GM18511 (cell line): ENCODE results near the gene DLGAP3.

Experiments used
- ATAC-seq: cut with Tn5 transposase; IDR thresholded peaks from one replicate; pipeline ENCODE4 v1.9.1; 2021; ENCODE audit warnings: mild to moderate bottlenecking, moderate library complexity; ENCODE audit not compliant: unreplicated experiment

Gene DLGAP3

GRCh38 chr1:34906222-34906621, 23.2 kb downstream of the DLGAP3 start:
- ATAC-seq, result no peak

DNA sequence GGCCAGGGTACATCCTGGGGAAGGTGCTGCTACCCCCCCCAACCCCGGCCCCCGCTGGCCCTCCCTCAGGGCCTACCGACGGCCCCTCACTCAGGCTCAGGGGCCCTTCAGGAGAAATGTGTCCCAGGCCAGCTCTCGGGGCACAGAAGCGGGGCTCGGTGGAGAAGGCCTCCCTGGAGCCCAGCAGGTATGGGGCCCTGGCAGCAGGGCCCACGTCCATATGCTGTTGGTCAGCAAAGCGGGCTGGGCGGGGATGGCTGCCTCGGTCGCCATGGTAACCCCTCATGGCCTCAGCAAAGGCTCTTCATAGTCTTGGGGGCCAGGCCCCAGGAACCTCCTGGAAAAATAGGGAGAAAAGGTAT, 24.4 kb downstream of the DLGAP3 start:
- ATAC-seq, result no peak

- ATAC-seq, result no peak
Observed at GRCh38 chr1:34904236-34905097, 25.0 kb downstream of the DLGAP3 start.

- no peak for ATAC-seq
Observed at GRCh38 chr1:34901919-34902318, 27.5 kb downstream of the DLGAP3 start.

DNA sequence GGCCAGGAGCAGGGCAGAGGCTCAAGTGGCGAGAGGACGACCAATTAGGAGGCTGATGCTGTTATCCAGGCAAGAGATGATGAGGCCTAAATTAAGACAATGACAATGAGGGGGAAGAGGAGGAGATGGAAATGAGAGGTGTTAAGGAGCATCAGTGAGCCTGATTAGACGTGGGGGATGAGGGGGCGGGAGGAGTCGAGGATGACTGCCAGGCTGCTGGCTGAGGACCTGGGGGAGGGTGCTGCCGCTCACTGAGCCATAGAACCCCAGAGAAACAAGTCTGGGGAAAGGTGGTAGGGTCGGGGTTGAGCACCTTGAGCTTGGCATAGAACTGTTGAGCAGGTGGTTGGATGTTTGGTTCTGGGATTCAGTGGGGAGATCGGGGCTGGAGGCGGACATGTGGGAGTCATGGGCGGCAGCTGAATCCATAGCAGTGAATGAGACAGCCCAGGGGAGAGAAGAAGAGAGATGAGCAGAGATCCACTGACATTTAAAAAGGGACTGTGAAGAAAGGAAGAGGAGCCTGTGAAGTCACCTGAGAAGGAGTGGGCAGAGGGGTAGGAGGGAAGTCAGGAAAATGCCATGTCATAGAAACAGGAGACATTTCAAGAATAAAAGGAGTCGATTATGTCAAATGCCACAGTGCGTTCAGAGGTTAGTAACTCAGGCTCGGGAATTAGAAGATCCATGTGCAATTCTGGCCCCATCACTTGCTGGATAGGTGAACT, 28.5 kb downstream of the DLGAP3 start:
- ATAC-seq, result no peak

GRCh38 chr1:34899906-34900305, 29.5 kb downstream of the DLGAP3 start:
- no peak for ATAC-seq

GRCh38 chr1:34899471-34899870, 30.0 kb downstream of the DLGAP3 start:
- ATAC-seq, result no peak

DNA sequence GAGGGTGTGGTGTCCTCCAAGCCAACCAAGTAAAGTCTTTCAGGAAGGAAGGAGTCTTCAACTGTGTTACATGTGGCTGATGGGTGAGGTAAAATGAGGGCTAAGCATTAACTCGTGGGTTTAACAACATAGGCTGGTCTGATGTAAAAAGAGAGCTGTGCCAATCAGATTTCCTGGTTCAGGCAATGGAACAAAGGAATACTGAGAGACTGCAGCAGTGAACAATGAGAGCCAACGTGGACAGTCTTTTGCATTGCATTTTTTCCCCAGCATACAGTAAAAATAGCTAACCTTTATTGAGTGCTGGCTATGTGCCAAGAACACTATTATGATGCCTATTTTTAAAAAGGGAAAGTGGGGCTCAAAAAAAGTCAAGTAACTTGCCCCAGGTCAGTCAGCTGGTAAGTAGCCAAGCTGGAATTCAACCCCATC, 31.1 kb downstream of the DLGAP3 start:
- ATAC-seq, result no peak

GRCh38 chr1:34896612-34897011, 32.8 kb downstream of the DLGAP3 start:
- ATAC-seq, result no peak

DNA sequence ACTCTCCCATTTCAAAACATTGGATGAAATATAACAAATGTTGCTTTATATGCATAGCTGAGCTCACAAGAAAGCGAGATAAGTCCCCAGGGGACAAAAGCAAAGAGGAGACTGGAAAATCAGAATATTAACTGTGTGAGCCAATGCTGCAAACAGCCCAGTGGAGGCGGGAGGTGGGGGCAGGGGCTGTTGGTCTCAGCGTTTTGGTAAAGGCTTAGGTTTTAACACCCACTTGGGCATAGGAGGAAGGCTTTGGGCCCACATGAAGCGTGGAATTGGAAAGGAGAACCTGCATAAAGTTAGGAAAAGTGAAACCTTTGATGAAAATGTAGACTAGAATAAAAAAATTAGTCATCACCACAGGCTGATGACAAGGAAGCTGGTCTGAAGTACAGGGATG, 39.7 kb downstream of the DLGAP3 start:
- no peak for ATAC-seq

DNA sequence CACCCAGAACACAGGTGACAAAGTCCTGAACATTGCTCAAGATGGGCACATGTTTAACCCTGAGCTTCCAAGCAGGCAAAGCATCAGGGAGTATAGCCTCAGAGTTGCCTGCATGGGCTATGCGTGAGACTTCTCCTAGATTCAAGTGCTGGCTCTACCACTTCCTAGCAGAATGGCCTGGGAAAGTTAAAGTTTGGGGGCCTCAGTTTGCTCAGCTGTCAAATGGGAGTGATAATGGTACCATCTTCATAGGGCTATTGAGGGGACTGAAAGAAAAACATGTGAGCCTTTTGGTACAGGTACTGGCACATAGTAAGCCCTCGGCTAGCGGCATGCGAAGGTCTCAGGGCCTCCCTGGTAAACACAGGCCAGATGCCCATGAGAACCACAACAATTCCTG, 41.9 kb downstream of the DLGAP3 start:
- ATAC-seq, result no peak

GRCh38 chr1:34885405-34886247, 43.8 kb downstream of the DLGAP3 start:
- no peak for ATAC-seq

DNA sequence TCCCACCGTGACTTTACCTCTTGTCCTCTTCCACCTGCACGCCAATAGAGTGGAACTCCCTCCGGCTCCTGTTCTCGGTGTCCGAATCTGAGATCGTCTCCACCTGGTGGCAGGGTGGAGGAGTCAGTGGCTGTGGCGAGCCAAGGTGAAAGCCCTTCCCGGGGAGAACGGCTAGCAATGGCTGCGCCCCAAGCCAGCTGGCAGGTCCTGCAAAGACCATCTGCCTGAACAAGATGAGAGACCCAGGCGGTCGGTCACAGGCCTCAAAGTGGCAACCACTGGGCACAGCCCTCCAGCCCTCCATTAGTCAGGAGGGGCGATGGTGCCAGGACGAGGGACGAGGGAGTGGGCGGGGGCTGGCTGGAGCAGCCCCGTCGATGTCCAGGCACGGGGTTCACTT, 44.5 kb downstream of the DLGAP3 start:
- ATAC-seq, result no peak

DNA sequence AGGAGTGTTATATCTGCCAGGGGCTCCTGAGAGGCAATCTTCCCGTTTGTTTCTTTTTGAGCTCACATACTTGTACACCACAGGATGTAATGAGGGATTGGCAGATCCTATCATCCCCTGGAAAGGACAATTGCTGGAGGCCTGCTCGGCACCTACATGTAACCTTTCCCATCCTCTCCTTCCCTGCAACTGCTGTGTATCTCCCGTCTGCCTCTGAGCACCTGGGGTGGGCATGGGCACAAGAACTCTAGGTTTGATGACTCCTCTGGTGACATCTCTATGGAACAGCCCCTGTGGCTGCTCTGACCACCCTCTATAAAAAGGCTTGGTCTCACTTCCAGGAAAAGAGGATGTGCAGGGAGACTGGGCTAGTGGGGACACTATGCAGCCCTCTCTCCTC, 44.9 kb downstream of the DLGAP3 start:
- no peak for ATAC-seq

- ATAC-seq, result no peak
Observed at GRCh38 chr1:34879230-34879629, 50.2 kb downstream of the DLGAP3 start.

- no peak for ATAC-seq
Observed at GRCh38 chr1:34876406-34876805, 53.0 kb downstream of the DLGAP3 start.

DNA sequence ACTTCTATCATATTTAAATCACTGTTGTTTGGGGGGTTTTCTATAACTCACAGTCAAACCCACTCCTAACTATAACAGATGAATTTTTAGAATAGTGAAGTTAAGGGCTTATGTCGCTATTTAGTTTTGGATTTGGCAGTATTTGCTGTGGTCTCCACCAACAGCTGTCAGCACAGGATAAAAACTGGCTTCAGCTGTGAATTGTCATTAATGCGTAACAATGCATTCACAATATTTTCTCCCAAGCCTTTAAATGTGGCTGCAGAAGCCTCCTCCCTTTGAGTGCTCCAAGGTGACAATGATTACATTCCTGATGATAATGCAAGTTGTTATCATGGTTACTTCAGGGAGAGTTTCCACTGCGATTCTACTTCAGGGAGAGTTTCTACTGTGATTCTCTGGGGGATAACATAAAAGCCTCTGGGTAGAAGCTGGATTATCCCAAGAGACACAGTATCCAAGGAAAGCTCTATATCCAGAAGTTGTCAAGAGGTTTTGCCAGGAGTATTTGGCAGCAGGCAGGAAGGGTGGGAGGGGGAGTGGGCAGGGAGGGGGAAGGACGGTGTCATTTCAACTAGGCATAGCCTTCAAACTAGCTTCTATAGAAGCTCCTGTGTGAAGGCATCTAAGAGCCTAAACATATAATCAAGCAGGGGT, 55.0 kb downstream of the DLGAP3 start:
- ATAC-seq, result no peak

GRCh38 chr1:34872133-34872503, 57.3 kb downstream of the DLGAP3 start:
- no peak for ATAC-seq

GRCh38 chr1:34871443-34872132, 57.9 kb downstream of the DLGAP3 start:
- ATAC-seq, result no peak

- no peak for ATAC-seq
Observed at GRCh38 chr1:34870395-34870794, 59.1 kb downstream of the DLGAP3 start.
